Activated CD4-positive, alpha-beta memory T cell treated with anti-CD3 and anti-CD28 coated beads for 36 hours (primary cell): ENCODE data around the gene SYPL1. TPM values are rescaled to one million over a fixed set of nuclear protein-coding genes. Genes with fewer than 3 reads are reported as not detected.

Experiments used
- CTCF ChIA-PET: fragments of 350-600 bp; sonication (Branson Sonifier 250); formaldehyde crosslinking; loops from one replicate; lab custom pipeline; 2021; ENCODE audit warnings: antibody characterized with exemption, inconsistent platforms; lab: Charles Lee
- POLR2A ChIA-PET: fragments of 350-600 bp; sonication (Branson Sonifier 250); formaldehyde crosslinking; loops from one replicate; lab custom pipeline; 2021; ENCODE audit warnings: antibody characterized with exemption; lab: Charles Lee
- DNase-seq: peaks from one replicate; pipeline ENCODE4 v3.0.0-alpha.2; 2020
- H3K27ac Mint-ChIP-seq: one replicate; pipeline ENCODE4 v1.8.0; 2021; ENCODE audit warnings: mixed read lengths
- H3K27me3 Mint-ChIP-seq: one replicate; pipeline ENCODE4 v1.8.0; 2021; ENCODE audit warnings: mixed read lengths
- H3K36me3 Mint-ChIP-seq: one replicate; pipeline ENCODE4 v1.8.0; 2021; ENCODE audit warnings: mixed read lengths
- H3K4me1 Mint-ChIP-seq: one replicate; pipeline ENCODE4 v1.8.0; 2021; ENCODE audit warnings: low read depth, mixed read lengths
- H3K4me3 Mint-ChIP-seq: one replicate; pipeline ENCODE4 v1.8.0; 2021; ENCODE audit warnings: mild to moderate bottlenecking, mixed read lengths
- H3K9me3 Mint-ChIP-seq: one replicate; pipeline ENCODE4 v1.8.0; 2021; ENCODE audit warnings: mixed read lengths
- intact Hi-C: fragments of 100-400 bp; cut with micrococcal nuclease; formaldehyde crosslinking; loops from one replicate; pipeline ENCODE4 v1.15.1; 2023
- total RNA-seq, 2 experiments: library from RNA; stranded (reverse); gene quantifications; one replicate each; pipeline ENCODE4 v1.2.3, GENCODE V29; 2021

Gene SYPL1
- total RNA-seq, 2 experiments from 2014 or later = 27.4 to 29.1 TPM

GRCh38 chr7:106056513-106057203 is 55.5 kb downstream of the SYPL1 start:
- Mint-ChIP-seq H3K27me3 (no peaks in the 10 kb centered on the region), H3K4me1 (peaks cover 13% of the 10 kb centered on the region), H3K36me3 (no peaks in the 10 kb centered on the region), H3K9me3 (no peaks in the 10 kb centered on the region), H3K27ac (no peak overlapping the region), H3K4me3 (no peak overlapping the region)
- ChIA-PET CTCF (interaction anchor here (0.7 to 6.0 kb wide), 16 partner anchors 9 to 342 kb away, joined by 3 to 177 read pairs (median 4); partner anchors contain the start of gene SYPL1), POLR2A (no interaction called here)
- DNase-seq = peak; percentile 80
- intact Hi-C loops = loop anchor here (1.0 to 5.0 kb wide), 5 partner anchors 15 to 110 kb away; partner anchors contain the start of gene SYPL1

- intact Hi-C loops = loop anchor here (5.0 kb wide), 2 partner anchors 42 to 57 kb away; partner anchors contain the start of gene SYPL1
- DNase-seq = no peak
- no peaks in the 10 kb centered on the region for H3K9me3 Mint-ChIP-seq
- CTCF ChIA-PET = interaction anchor here (5.6 to 6.0 kb wide), 2 partner anchors 98 to 111 kb away, joined by 53 to 177 read pairs; no protein-coding TSS in a partner anchor
- POLR2A ChIA-PET = no interaction called here
- H3K27me3 Mint-ChIP-seq = no peaks in the 10 kb centered on the region
- no peaks in the 10 kb centered on the region for H3K36me3 Mint-ChIP-seq
- H3K4me3 Mint-ChIP-seq = no peak overlapping the region
- no peak overlapping the region for H3K27ac Mint-ChIP-seq
- H3K4me1 Mint-ChIP-seq = peaks cover 13% of the 10 kb centered on the region
These were observed 57.1 kb downstream of the SYPL1 start for GRCh38 chr7:106054971-106055532.

GRCh38 chr7:106054156-106054910 is 57.8 kb downstream of the SYPL1 start:
- H3K36me3 Mint-ChIP-seq = no peaks in the 10 kb centered on the region
- H3K9me3 Mint-ChIP-seq = no peaks in the 10 kb centered on the region
- DNase-seq = no peak
- H3K27me3 Mint-ChIP-seq = no peaks in the 10 kb centered on the region
- intact Hi-C loops = no loop called here
- ChIA-PET CTCF (interaction anchor here (5.6 to 6.0 kb wide), 2 partner anchors 99 to 112 kb away, joined by 53 to 177 read pairs; no protein-coding TSS in a partner anchor), POLR2A (no interaction called here)
- no peak overlapping the region for H3K4me3 Mint-ChIP-seq
- peaks cover 13% of the 10 kb centered on the region for H3K4me1 Mint-ChIP-seq
- no peak overlapping the region for H3K27ac Mint-ChIP-seq

GRCh38 chr7:106053109-106053508 is 59.0 kb downstream of the SYPL1 start:
- no peaks in the 10 kb centered on the region for H3K27me3 Mint-ChIP-seq
- H3K4me3 Mint-ChIP-seq = no peak overlapping the region
- ChIA-PET POLR2A (no interaction called here), CTCF (interaction anchor here (3.3 kb wide), 1 partner anchor 11 kb away, joined by 17 read pairs; no protein-coding TSS in a partner anchor)
- no peak for DNase-seq
- H3K4me1 Mint-ChIP-seq = peaks cover 10% of the 10 kb centered on the region
- no peaks in the 10 kb centered on the region for H3K9me3 Mint-ChIP-seq
- intact Hi-C loops = no loop called here
- no peak overlapping the region for H3K27ac Mint-ChIP-seq
- no peaks in the 10 kb centered on the region for H3K36me3 Mint-ChIP-seq

GRCh38 chr7:106052681-106053080 is 59.4 kb downstream of the SYPL1 start:
- H3K36me3 Mint-ChIP-seq = no peaks in the 10 kb centered on the region
- POLR2A ChIA-PET = no interaction called here
- no peak overlapping the region for H3K4me3 Mint-ChIP-seq
- CTCF ChIA-PET = interaction anchor here (3.3 kb wide), 1 partner anchor 11 kb away, joined by 17 read pairs; no protein-coding TSS in a partner anchor
- H3K9me3 Mint-ChIP-seq = no peaks in the 10 kb centered on the region
- no peak for DNase-seq
- intact Hi-C loops = no loop called here
- no peaks in the 10 kb centered on the region for H3K27me3 Mint-ChIP-seq
- peaks cover 6% of the 10 kb centered on the region for H3K4me1 Mint-ChIP-seq
- H3K27ac Mint-ChIP-seq = no peak overlapping the region

GRCh38 chr7:106050746-106051117 is 61.4 kb downstream of the SYPL1 start:
- no peaks in the 10 kb centered on the region for H3K36me3 Mint-ChIP-seq
- DNase-seq = no peak
- no peaks in the 10 kb centered on the region for H3K4me1 Mint-ChIP-seq
- H3K9me3 Mint-ChIP-seq = no peaks in the 10 kb centered on the region
- H3K4me3 Mint-ChIP-seq = no peak overlapping the region
- CTCF ChIA-PET = interaction anchor here (1.7 to 3.3 kb wide), 2 partner anchors 9 to 394 kb away, joined by 4 to 17 read pairs; no protein-coding TSS in a partner anchor
- POLR2A ChIA-PET = no interaction called here
- no peaks in the 10 kb centered on the region for H3K27me3 Mint-ChIP-seq
- no peak overlapping the region for H3K27ac Mint-ChIP-seq
- intact Hi-C loops = no loop called here

GRCh38 chr7:106050002-106050745 is 61.9 kb downstream of the SYPL1 start:
- H3K27me3 Mint-ChIP-seq = no peaks in the 10 kb centered on the region
- H3K36me3 Mint-ChIP-seq = no peaks in the 10 kb centered on the region
- no peak overlapping the region for H3K4me3 Mint-ChIP-seq
- no peaks in the 10 kb centered on the region for H3K9me3 Mint-ChIP-seq
- no peak overlapping the region for H3K27ac Mint-ChIP-seq
- POLR2A ChIA-PET = no interaction called here
- no peak for DNase-seq
- CTCF ChIA-PET = interaction anchor here (1.7 to 3.3 kb wide), 2 partner anchors 9 to 393 kb away, joined by 4 to 17 read pairs; no protein-coding TSS in a partner anchor
- no peaks in the 10 kb centered on the region for H3K4me1 Mint-ChIP-seq
- intact Hi-C loops = no loop called here

- intact Hi-C loops = no loop called here
- Mint-ChIP-seq H3K9me3 (no peaks in the 10 kb centered on the region), H3K36me3 (no peaks in the 10 kb centered on the region), H3K4me1 (no peaks in the 10 kb centered on the region), H3K4me3 (no peak overlapping the region), H3K27ac (no peak overlapping the region), H3K27me3 (no peaks in the 10 kb centered on the region)
- DNase-seq = no peak
- POLR2A ChIA-PET = interaction anchor here (0.6 kb wide), 1 partner anchor 447 kb away, joined by 3 read pairs; no protein-coding TSS in a partner anchor
- CTCF ChIA-PET = interaction anchor here (1.1 kb wide), 1 partner anchor 289 kb away, joined by 4 read pairs; no protein-coding TSS in a partner anchor
These were observed 62.9 kb downstream of the SYPL1 start for GRCh38 chr7:106049139-106049752.

- no peak for DNase-seq
- Mint-ChIP-seq H3K9me3 (no peaks in the 10 kb centered on the region), H3K27me3 (no peaks in the 10 kb centered on the region), H3K27ac (no peak overlapping the region), H3K4me3 (no peak overlapping the region), H3K4me1 (no peaks in the 10 kb centered on the region), H3K36me3 (no peaks in the 10 kb centered on the region)
- ChIA-PET CTCF (interaction anchor here (1.1 to 2.8 kb wide), 3 partner anchors 105 to 392 kb away, joined by 4 to 13 read pairs (median 6); no protein-coding TSS in a partner anchor), POLR2A (interaction anchor here (0.6 kb wide), 1 partner anchor 446 kb away, joined by 3 read pairs; no protein-coding TSS in a partner anchor)
- intact Hi-C loops = no loop called here
These were observed 63.4 kb downstream of the SYPL1 start for GRCh38 chr7:106048706-106049020.

- DNase-seq = no peak
- ChIA-PET CTCF (interaction anchor here (1.1 to 2.8 kb wide), 4 partner anchors 106 to 391 kb away, joined by 4 to 13 read pairs (median 8); no protein-coding TSS in a partner anchor), POLR2A (interaction anchor here (0.6 kb wide), 1 partner anchor 446 kb away, joined by 3 read pairs; no protein-coding TSS in a partner anchor)
- H3K9me3 Mint-ChIP-seq = no peaks in the 10 kb centered on the region
- intact Hi-C loops = no loop called here
- no peaks in the 10 kb centered on the region for H3K27me3 Mint-ChIP-seq
- no peaks in the 10 kb centered on the region for H3K4me1 Mint-ChIP-seq
- H3K4me3 Mint-ChIP-seq = no peak overlapping the region
- H3K36me3 Mint-ChIP-seq = no peaks in the 10 kb centered on the region
- H3K27ac Mint-ChIP-seq = no peak overlapping the region
These were observed 64.0 kb downstream of the SYPL1 start for GRCh38 chr7:106047818-106048705.
